Thoracic aorta (tissue), 2 donors: ENCODE data around the gene FAM47E. TPM values are rescaled to one million over a fixed set of nuclear protein-coding genes. Genes with fewer than 3 reads are reported as not detected.
"Not testable (repeated sequence)": the region's sequence is repeated elsewhere in the genome, so short reads cannot be mapped to it uniquely, and the experiment has no call there.

Experiments
- ATAC-seq: fragments of 150-250 bp; one replicate; pipeline ENCODE4 v1.8.0; 2017; ENCODE audit warnings: low read depth; ENCODE audit not compliant: insufficient number of reproducible peaks, low FRiP score
- DNase-seq: peaks from one replicate; pipeline ENCODE4 v3.0.0-alpha.2; 2020; ENCODE audit warnings: low spot score
- H3K27ac ChIP-seq, 2 donors: fragments of 200-600 bp; sonication (generic); 1 replicate in 1 of 2; 2 replicates in 1 of 2; pipeline ENCODE4 v1.5.1; 2016; ENCODE audit warnings: mild to moderate bottlenecking in 2 of 2, moderate library complexity in 2 of 2
- H3K27me3 ChIP-seq: fragments of 200-600 bp; sonication (generic); replicated peaks from 2 replicates; pipeline ENCODE4 v1.6.0; 2016; ENCODE audit warnings: mild to moderate bottlenecking; ENCODE audit not compliant: insufficient read depth
- H3K36me3 ChIP-seq: fragments of 200-600 bp; sonication (generic); one replicate; pipeline ENCODE4 v1.5.1; 2016
- H3K4me1 ChIP-seq, 2 donors: fragments of 200-600 bp; sonication (generic); 1 replicate in 1 of 2; 2 replicates in 1 of 2; pipeline versions ENCODE4 v1.5.1 to v1.6.0; 2016; ENCODE audit warnings: low read depth in 2 of 2, mild to moderate bottlenecking in 1 of 2; ENCODE audit not compliant: control insufficient read depth in 1 of 2
- H3K4me3 ChIP-seq: fragments of 200-600 bp; sonication (generic); 2 replicates; pipeline ENCODE4 v1.5.1; 2016; ENCODE audit warnings: mild to moderate bottlenecking
- H3K9me3 ChIP-seq: fragments of 200-600 bp; sonication (generic); 2 replicates; pipeline ENCODE4 v1.5.1; 2016
- CTCF ChIP-seq: fragments of 200-600 bp; sonication (generic); IDR thresholded peaks from one replicate; pipeline ENCODE4 v1.5.1; 2019; ENCODE audit warnings: antibody characterized with exemption
- total RNA-seq, 2 donors: library from RNA; depleted of rRNA; stranded (reverse); fragments of >200 nt; gene quantifications; one replicate each; pipeline versions ENCODE4 v1.1.0 to v1.2.3, GENCODE V29; 2016

FAM47E gene
- total RNA-seq, 2 donors from 2014 or later: 0.42 to 0.54 TPM

- no peak for TF ChIP-seq CTCF
- DNase-seq (no peak), ATAC-seq (no peak)
- Histone ChIP-seq H3K27me3 (no peaks in the 10 kb centered on the region), H3K9me3 (peaks cover 7% of the 10 kb centered on the region), H3K36me3 (no peaks in the 10 kb centered on the region), H3K4me1 (peaks cover 0 to 8% of the 10 kb centered on the region in 2 donors), H3K4me3 (no peak overlapping the region), H3K27ac (no peak overlapping the region)
Measured at GRCh38 chr4:76240236-76240635, 11.3 kb upstream of the FAM47E start.

GRCh38 chr4:76243877-76244276 lies 7.6 kb upstream of the FAM47E start:
- ATAC-seq, H3K27me3 ChIP-seq, H3K27ac ChIP-seq, H3K4me3 ChIP-seq, H3K9me3 ChIP-seq, H3K4me1 ChIP-seq, H3K36me3 ChIP-seq, DNase-seq: not testable (repeated sequence)

- TF ChIP-seq CTCF: no peak
- no peak overlapping the region for H3K4me3 ChIP-seq
- DNase-seq (no peak), ATAC-seq (no peak)
- H3K27me3 ChIP-seq: no peaks in the 10 kb centered on the region
- H3K27ac ChIP-seq: no peak overlapping the region
- H3K9me3 ChIP-seq: no peaks in the 10 kb centered on the region
- H3K36me3 ChIP-seq: no peaks in the 10 kb centered on the region
- H3K4me1 ChIP-seq: peaks cover 4 to 5% of the 10 kb centered on the region in 2 donors
Measured at GRCh38 chr4:76246025-76246424, 5.5 kb upstream of the FAM47E start.

- Histone ChIP-seq H3K27me3 (no peaks in the 10 kb centered on the region), H3K9me3 (no peaks in the 10 kb centered on the region), H3K27ac (no peak overlapping the region), H3K4me3 (no peak overlapping the region), H3K4me1 (peaks cover 6 to 8% of the 10 kb centered on the region in 2 donors), H3K36me3 (no peaks in the 10 kb centered on the region)
- DNase-seq (no peak), ATAC-seq (no peak)
- no peak for TF ChIP-seq CTCF
Measured at GRCh38 chr4:76246852-76247251, 4.7 kb upstream of the FAM47E start.

GRCh38 chr4:76250962-76251361 lies 559 bp upstream of the FAM47E start:
- Histone ChIP-seq H3K9me3 (no peaks in the 10 kb centered on the region), H3K4me3 (peak overlapping the region; percentile 80), H3K27ac (no peak overlapping the region), H3K4me1 (peaks cover 6 to 12% of the 10 kb centered on the region in 2 donors), H3K36me3 (no peaks in the 10 kb centered on the region), H3K27me3 (no peaks in the 10 kb centered on the region)
- ATAC-seq (no peak), DNase-seq (no peak)
- TF ChIP-seq CTCF: no peak

GRCh38 chr4:76252271-76252653 lies 741 bp downstream of the FAM47E start:
- DNase-seq: no peak
- no peak overlapping the region for H3K27ac ChIP-seq
- no peak for ATAC-seq

More at GRCh38 chr4:76252271-76252653, 741 bp downstream of the FAM47E start:
- TF ChIP-seq CTCF: no peak
- Histone ChIP-seq H3K4me1 (peaks cover 6 to 12% of the 10 kb centered on the region in 2 donors), H3K36me3 (no peaks in the 10 kb centered on the region), H3K9me3 (no peaks in the 10 kb centered on the region), H3K4me3 (peak overlapping the region; percentile 80), H3K27me3 (no peaks in the 10 kb centered on the region)
